Measurements from ENCODE around the gene DPP6.

- TF ChIP-seq, protein P1, sequence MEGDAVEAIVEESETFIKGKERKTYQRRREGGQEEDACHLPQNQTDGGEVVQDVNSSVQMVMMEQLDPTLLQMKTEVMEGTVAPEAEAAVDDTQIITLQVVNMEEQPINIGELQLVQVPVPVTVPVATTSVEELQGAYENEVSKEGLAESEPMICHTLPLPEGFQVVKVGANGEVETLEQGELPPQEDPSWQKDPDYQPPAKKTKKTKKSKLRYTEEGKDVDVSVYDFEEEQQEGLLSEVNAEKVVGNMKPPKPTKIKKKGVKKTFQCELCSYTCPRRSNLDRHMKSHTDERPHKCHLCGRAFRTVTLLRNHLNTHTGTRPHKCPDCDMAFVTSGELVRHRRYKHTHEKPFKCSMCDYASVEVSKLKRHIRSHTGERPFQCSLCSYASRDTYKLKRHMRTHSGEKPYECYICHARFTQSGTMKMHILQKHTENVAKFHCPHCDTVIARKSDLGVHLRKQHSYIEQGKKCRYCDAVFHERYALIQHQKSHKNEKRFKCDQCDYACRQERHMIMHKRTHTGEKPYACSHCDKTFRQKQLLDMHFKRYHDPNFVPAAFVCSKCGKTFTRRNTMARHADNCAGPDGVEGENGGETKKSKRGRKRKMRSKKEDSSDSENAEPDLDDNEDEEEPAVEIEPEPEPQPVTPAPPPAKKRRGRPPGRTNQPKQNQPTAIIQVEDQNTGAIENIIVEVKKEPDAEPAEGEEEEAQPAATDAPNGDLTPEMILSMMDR (conservative IDR thresholded peaks at IDR 0.05; ENCODE audit: low read depth in 2 of 2) = no peak
- TF ChIP-seq POLR2AphosphoS5 (IDR thresholded peaks at IDR 0.05; ENCODE audit: low read depth) (no peak), EZH2 (IDR thresholded peaks at IDR 0.05; ENCODE audit: low read depth, unreplicated experiment) (no peak), JUNB (IDR thresholded peaks at IDR 0.05; ENCODE audit: unreplicated experiment) (no peak), EZH2phosphoT487 (IDR thresholded peaks at IDR 0.05; ENCODE audit: unreplicated experiment) (no peak), STAT1 (IDR thresholded peaks at IDR 0.05; ENCODE audit: unreplicated experiment) (no peak)
Measured at GRCh38 chr7:154892459-154892858, 840.3 kb downstream of the DPP6 start.
